RWPE1 (cell line): ENCODE data around the gene KCNC3.

ENCODE experiments used
- CTCF ChIA-PET: fragments of 350-600 bp; sonication (Branson Sonifier 250); formaldehyde crosslinking; extraction: SDS; loops from one replicate; lab custom pipeline; 2021; lab: Yijun Ruan, JAX
- POLR2A ChIA-PET: fragments of 400-600 bp; formaldehyde crosslinking; extraction: SDS; loops from one replicate; lab custom pipeline; 2020; ENCODE audit warnings: antibody characterized with exemption; ENCODE audit not compliant: low non-redundant PET; lab: Yijun Ruan, JAX
- DNase-seq: peaks from one replicate; pipeline ENCODE4 v3.0.0; 2012; ENCODE audit warnings: low spot score
- H3K27ac ChIP-seq: fragments of 450-650 bp; 2 replicates; pipeline ENCODE4 v1.5.1; 2017
- CTCF ChIP-seq: fragments of 450-650 bp; conservative IDR thresholded peaks from 2 replicates; pipeline ENCODE4 v1.5.1; 2017; ENCODE audit warnings: low read depth, mild to moderate bottlenecking

Gene KCNC3

GRCh38 chr19:50263176-50263575, 66.0 kb downstream of the KCNC3 start:
- no peak for TF ChIP-seq CTCF
- no peak for DNase-seq
- ChIA-PET CTCF (no interaction called here), POLR2A (no interaction called here)
- no peak overlapping the region for H3K27ac ChIP-seq
